HG03103 (cell line): ENCODE measurements around the gene CAB39.
"Not testable (repeated sequence)": the region's sequence is repeated elsewhere in the genome, so short reads cannot be mapped to it uniquely, and the experiment has no call there.

Experiments used
- ATAC-seq: cut with Tn5 transposase; IDR thresholded peaks from one replicate; pipeline ENCODE4 v1.9.1; 2021; ENCODE audit warnings: low read depth; ENCODE audit not compliant: unreplicated experiment

CAB39 gene

DNA sequence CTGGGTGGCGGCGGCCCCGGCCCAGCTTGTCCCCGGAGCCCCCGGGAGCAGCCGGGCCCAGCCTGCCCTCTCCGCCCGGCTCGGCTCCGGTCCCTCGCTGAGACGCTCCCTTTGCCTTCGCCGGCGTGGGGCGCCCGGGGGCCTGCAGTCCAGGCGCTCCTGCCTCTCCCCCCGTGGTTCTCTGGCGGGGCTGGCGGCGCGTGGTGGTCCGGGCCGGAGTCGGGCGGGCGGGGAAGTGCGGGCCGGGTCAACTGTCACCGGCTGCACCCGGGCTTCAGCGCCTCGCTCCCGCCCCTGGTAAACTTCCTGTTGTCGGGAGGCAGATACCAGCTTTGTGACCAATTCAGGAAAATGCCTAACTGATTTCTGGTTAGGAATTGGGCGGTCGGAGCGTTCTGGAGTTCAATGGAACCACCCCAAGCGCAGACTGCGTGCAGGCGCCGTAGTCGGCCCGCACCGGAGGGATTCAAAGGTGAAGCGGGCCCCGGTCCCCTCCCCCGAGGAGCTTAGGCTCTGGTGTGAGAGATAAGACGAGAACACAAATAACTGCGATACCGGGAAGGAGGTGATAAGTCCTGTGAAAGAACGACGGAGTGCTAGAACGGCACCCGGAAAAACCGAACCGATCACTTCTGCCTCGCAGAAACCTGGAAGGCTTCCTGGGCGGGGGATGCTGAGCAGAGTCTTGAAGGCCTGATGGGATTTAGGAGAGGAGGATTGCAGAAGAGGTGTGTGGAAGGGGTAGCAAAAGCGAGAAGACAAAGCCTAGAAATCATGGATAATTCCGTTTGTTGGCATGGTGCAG, 891 bp downstream of the CAB39 start:
- peak; percentile 7 for ATAC-seq

DNA sequence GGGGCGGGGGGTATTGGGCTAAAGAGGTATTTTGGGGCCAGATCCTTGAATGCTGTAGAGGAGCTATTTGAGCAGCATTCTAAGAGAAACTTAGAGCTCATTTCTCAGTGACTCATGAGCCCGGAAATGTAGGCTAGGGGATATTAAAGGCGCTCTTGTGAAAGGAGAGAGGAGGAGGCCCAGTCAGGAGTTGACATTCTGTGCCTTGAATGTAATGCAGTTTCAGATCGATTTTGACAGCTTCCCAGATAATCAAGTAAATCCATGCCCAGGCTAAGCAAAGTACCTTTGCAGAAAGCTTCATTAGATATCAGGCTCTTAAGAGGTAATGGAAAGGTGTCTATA, 1.5 kb downstream of the CAB39 start:
- ATAC-seq = no peak

DNA sequence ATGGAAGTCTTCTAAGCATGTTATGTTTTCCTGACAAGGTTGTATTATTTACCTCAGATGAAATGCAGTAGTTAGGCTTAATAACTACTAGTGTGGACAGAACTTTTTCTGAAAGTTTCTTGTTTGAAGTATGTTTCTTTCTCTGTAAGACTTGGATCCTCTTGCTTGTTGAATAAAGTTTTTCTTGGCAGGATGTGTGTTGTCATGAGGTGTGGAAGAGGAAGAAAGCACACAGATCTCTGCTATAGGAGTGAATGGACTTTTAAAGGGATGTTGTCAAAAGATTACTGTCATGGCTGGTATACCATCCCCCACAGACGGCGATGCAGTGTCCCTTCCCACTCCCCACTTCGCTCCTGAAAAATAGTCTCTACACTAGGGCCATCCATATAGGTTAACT, 2.6 kb downstream of the CAB39 start:
- no peak for ATAC-seq

- no peak for ATAC-seq
Observed at GRCh38 chr2:230716588-230716987, 3.9 kb downstream of the CAB39 start.

- ATAC-seq = no peak
Observed at GRCh38 chr2:230717600-230717999, 5.0 kb downstream of the CAB39 start.

GRCh38 chr2:230719340-230719739, 6.7 kb downstream of the CAB39 start:
- no peak for ATAC-seq

DNA sequence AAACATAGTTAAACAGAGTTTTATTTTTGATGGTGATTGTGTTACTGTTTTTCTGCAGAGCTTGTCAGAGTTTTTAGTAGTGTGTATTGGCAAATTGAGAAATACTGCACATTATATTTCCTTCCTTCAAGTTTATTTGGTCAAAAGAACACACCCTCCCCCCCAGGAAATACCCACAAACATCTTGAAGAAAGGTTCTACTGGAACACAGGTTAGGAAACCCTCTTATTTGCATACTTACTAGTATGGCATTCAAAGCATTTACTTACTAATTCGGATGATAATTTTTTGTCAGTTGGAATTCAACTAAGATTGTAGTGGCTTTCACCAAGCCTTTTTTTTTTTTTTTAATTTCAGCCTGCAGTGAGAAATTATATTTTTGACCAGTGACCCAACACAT, 9.1 kb downstream of the CAB39 start:
- peak; percentile 56 for ATAC-seq

DNA sequence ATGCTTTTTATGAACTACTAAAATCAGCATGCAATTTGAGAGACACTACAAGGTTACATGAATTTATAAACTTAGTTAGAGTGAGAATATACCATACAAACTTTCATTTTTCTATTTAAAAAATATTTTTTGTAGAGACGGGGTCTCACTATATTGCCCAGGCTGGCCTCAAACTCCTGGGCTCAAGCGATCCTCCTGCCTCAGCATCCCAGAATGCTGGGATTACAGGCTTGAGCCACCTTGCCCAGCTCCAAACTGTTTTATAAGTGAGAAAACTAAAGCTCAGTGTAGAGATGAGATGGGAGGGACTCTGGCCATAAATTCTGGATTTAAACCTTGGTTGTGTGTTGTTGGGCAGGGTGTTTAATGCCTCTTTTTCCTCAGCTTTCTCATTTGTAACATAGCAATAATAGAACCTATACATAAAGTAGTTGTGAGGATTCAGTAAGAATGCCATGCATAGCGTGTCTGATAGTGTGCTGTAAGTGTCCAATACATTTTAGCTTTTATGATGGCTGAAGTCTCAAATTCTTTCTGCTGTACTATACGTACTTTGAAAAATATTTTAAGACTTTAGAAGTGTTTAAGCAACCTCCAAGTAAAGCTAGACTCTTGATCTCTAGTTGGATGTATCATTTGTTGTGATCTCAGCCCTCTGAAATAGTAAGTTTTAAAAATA, 9.7 kb downstream of the CAB39 start:
- no peak for ATAC-seq

DNA sequence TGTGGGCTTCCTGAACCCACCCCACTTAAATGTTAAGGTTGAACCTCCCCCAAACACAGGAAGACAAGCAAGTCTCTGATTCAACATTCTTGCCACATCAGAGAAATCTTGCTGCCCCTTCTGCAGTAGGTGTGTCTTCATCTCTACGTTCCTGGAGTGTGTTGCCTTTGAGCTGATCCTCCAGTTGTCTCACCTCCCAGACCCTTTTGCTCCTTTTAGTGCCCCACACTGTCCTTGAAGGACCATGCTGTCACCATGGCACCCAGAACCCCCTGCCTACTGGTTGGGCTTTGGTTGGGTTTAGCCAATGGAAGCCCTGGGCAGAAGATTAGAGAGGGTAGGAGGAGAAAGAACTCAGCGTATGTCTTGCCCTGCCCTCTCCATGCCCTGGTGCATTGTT, 10.7 kb downstream of the CAB39 start:
- ATAC-seq = no peak

GRCh38 chr2:230724957-230725356, 12.3 kb downstream of the CAB39 start:
- not testable (repeated sequence) for ATAC-seq

DNA sequence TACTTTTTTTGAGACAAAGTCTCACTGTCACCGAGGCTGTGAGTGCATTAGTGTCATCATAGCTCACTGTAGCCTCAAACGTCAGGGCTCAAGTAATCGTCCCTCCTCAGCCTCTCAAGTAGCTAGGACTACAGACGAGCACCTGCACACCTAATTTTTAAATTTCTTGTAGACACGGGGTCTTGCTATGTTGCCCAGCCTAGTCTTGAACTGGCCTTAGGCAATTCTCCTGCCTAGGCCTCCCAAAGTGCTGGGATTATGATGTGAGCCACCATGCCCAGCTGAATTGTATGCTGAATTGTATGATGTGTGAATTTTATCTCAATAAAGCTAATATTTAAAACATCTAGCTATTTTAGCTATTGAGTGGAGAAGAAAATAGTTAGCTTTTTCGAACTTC, 18.9 kb downstream of the CAB39 start:
- no peak for ATAC-seq

DNA sequence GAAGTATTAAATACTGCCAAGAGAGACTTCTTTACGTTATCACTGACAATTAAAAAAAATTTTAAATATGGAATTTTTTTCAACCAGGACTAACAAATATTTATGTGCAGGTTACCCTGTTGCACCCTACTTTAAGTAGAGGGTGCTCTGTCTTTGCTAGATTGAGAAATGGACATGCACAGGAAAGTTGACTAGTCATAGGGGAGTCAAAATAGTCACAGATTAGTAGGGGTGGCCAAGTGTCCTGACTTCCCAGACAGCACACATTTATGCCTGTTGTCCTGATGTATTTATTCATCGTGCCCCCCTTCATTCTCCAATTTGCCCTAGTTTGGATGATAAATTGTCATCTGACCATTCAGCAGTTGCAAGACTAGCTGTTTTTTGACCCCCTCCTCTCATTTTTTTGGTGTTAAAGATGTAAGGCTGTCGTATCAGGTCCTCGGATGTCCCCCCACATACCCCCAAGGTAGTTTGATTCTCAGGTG, 20.3 kb downstream of the CAB39 start:
- ATAC-seq = no peak

- no peak for ATAC-seq
Observed at GRCh38 chr2:230734247-230735175, 21.9 kb downstream of the CAB39 start.

DNA sequence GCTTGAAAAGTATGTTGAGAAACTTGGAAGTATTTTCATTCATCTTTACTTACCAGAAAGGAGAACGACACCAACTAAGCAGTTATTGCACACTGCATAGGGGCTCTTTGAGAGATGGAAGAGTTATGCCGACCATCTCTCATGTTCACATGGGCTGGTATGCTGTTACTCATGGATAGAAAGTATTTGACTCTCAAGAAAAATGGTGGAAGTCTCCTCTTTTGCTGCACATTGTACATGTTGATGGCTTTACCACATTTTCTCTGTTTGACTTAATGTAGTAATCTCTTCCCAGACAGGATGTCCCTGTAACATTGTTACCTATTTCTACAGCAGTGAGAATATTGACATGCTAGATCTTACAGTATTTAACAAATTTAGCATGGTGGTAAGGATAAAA, 23.2 kb downstream of the CAB39 start:
- no peak for ATAC-seq

GRCh38 chr2:230737300-230737699, 24.7 kb downstream of the CAB39 start:
- no peak for ATAC-seq

DNA sequence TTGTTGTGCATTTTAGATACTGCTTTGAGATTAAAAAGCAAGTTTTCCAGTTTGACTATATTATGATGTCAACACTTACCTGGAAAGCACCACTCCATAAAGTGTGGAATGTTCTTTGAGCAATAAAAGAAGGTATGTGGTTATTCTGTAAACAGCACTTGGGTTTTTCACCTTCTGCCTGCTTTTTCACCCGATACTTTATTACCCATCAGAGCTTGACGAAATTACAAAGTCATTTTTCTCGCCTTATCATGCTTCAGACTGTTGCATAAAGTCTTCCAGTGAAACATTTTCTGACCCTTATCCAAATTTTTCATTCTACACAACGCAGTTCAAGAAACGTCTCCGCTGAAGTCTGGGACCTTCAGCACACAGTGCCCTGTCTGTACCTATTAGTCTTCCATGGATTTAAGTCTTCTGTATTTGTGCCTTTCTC, 25.2 kb downstream of the CAB39 start:
- no peak for ATAC-seq

GRCh38 chr2:230738391-230738811, 25.8 kb downstream of the CAB39 start:
- no peak for ATAC-seq

DNA sequence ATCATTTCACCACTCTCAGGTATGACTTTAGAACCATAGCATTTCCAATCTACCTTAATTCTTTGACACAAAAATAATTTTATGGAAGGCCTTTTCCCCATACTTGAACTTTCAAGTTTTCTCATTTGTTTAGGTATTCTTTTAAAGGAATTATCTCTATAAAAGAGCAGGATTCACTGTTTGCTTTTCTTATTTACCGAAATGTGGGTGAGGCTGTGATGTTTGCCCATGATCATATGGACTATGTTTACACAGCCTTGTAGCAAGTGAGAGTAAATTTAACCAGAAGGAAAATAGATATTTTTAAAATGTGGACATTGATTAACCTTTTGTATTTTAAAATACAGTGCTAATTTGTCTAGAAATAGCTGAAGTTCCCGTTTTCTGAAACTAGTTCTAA, 26.3 kb downstream of the CAB39 start:
- no peak for ATAC-seq

- ATAC-seq = no peak
Observed at GRCh38 chr2:230739961-230740360, 27.3 kb downstream of the CAB39 start.

GRCh38 chr2:230742781-230743180, 30.1 kb downstream of the CAB39 start:
- ATAC-seq = no peak

- ATAC-seq = no peak
Observed at GRCh38 chr2:230746213-230746612, 33.6 kb downstream of the CAB39 start.
